ENCODE data around the gene WDR31. TPM values are rescaled to one million over a fixed set of nuclear protein-coding genes. Genes with fewer than 3 reads are reported as not detected.

WDR31 gene
- total RNA-seq, 2 donors from 2014 or later: 2.4 to 5.4 TPM

DNA sequence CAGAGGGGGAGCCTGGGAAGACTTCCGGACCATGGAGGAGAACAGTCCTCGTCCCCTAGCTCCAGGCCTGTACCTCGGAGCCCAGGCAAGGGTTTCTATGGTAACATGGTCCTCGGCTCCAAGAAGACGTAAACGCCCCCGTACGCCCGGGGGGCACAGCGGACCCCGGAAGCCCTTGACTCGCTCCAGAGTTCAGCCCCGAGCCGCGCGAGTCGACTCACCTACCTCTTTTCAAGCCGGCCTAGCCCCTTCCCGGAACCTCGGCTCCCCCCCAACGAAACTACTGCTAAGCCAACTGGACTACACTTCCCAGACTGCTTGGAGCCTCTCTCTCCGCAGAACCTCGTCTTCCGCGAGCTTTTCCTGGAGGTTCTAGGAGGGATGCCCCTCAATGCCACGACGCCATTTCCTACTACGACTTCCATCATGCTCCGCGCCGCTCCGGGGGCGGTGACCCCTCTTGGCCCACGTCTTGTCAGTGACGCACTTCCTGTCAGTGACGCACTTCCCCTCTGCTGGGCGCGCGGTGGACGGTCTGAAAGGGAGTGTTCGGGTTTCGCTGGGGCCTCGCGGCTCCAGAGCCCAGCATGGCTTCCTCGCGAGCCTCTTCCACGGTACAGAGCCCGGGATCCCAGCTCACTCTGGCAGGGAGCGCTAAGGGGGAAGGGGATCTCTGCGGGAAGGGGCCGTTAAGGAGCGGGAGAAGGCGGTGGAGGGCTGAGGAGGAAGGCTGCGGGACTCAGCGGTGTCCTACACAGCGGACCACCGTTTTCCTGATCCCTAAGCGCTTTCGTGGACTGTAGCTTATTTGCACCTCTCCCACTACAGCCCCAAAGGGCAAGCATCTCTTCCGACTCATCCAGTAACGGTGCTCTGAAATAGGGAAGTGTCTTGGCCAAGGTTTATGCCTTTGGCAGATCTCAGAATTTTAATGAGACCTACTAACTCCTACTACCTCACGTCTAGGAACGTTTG, 64.6 kb downstream of the WDR31 start, which contains the start of the genes CDC26 and PRPF4:
TSS of gene CDC26 (minus strand) at position 416 of the 975 bp plus-strand sequence. CDS start 3,065 bp downstream, outside the sequence.
TSS of gene PRPF4 (plus strand) at position 502 of the 975 bp plus-strand sequence. CDS start at position 588, 86 bp downstream.
- TF ChIP-seq, protein P1, sequence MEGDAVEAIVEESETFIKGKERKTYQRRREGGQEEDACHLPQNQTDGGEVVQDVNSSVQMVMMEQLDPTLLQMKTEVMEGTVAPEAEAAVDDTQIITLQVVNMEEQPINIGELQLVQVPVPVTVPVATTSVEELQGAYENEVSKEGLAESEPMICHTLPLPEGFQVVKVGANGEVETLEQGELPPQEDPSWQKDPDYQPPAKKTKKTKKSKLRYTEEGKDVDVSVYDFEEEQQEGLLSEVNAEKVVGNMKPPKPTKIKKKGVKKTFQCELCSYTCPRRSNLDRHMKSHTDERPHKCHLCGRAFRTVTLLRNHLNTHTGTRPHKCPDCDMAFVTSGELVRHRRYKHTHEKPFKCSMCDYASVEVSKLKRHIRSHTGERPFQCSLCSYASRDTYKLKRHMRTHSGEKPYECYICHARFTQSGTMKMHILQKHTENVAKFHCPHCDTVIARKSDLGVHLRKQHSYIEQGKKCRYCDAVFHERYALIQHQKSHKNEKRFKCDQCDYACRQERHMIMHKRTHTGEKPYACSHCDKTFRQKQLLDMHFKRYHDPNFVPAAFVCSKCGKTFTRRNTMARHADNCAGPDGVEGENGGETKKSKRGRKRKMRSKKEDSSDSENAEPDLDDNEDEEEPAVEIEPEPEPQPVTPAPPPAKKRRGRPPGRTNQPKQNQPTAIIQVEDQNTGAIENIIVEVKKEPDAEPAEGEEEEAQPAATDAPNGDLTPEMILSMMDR (IDR thresholded peaks at IDR 0.05): no peak
- Histone ChIP-seq H3K9me3 (no peaks in the 10 kb centered on the region), H3K27ac (peak within 1 kb of the TSS; percentile 84 to 92), H3K27me3 (replicated peaks; ENCODE audit: insufficient read depth) (no peaks in the 10 kb centered on the region), H3K4me3 (peak within 1 kb of the TSS; percentile 82), H3K36me3 (peaks cover 34% of the 10 kb centered on the region), H3K4me1 (ENCODE audit: control insufficient read depth in 1 of 2, low read depth in 2 of 2) (peaks cover 7 to 25% of the 10 kb centered on the region in 2 donors)
- ATAC-seq (ENCODE audit: insufficient number of reproducible peaks, low FRiP score, low read depth) (peak; percentile 97), DNase-seq (ENCODE audit: low spot score) (peak; percentile 90)

DNA sequence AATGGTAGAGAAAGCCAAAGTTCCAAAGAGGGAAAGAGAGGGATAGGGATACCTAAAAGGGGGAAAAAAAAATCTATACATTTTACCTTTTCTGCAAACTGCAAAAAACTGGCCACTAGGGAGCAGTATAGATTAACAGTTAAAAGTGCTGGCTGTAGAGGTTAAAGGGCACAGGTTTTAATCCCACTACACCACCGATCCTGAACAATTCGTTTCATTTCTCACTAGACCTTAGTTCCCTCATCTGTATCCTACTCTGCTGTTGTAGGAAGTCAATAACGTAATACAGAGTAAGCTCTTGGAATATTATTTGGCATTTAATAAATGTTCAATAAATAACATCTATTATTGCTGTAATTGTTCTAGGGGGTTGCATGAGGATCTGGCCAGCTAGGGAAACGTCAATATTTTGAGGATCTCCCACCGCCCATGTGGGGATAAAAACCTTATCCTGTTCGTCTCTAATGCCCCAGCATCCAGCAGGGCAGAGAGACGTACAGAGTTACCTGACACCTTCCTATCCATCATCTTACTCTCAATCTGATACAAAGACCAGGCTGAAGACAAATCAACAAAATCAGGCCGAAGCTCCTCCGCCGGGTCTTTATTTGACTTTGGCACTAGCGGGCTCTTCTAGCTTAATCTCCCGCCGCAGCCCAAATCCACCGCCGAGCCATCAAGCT, 65.5 kb downstream of the WDR31 start:
- ATAC-seq (ENCODE audit: insufficient number of reproducible peaks, low FRiP score, low read depth): no peak
- Histone ChIP-seq H3K27me3 (replicated peaks; ENCODE audit: insufficient read depth) (no peaks in the 10 kb centered on the region), H3K36me3 (peaks cover 36% of the 10 kb centered on the region), H3K27ac (peak overlapping the region; percentile 84 to 92), H3K4me1 (ENCODE audit: control insufficient read depth in 1 of 2, low read depth in 2 of 2) (peaks cover 7 to 25% of the 10 kb centered on the region in 2 donors), H3K9me3 (no peaks in the 10 kb centered on the region), H3K4me3 (peak overlapping the region; percentile 82)
- TF ChIP-seq, protein P1 (IDR thresholded peaks at IDR 0.05): peak; percentile 60
- no peak for DNase-seq (ENCODE audit: low spot score)

DNA sequence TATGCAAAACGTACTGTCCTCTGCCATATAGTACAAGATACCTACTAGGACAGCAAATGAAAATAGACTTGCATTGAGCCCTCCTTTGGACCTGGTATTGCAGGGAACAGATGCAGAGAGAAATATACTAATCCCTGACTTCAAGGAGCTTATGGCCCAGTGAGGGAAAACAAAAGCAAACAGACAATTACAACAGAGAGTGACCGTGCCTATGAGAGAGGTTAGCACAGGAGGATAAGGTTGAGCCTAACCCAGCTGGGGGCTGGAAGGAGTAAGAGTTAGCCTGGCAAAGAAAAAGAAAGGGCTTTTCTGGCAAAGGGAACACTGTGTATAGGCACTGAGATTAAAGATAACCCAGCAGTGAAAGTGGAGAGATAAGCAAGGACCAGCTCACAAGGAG, 70.2 kb downstream of the WDR31 start:
- H3K36me3 ChIP-seq: peaks cover 48% of the 10 kb centered on the region
- H3K9me3 ChIP-seq: no peaks in the 10 kb centered on the region
- no peak overlapping the region for H3K4me3 ChIP-seq
- no peaks in the 10 kb centered on the region for H3K27me3 ChIP-seq (replicated peaks; ENCODE audit: insufficient read depth)
- no peak for DNase-seq (ENCODE audit: low spot score)
- TF ChIP-seq, protein P1 (IDR thresholded peaks at IDR 0.05): no peak
- ATAC-seq (ENCODE audit: insufficient number of reproducible peaks, low FRiP score, low read depth): no peak
- H3K4me1 ChIP-seq (ENCODE audit: control insufficient read depth in 1 of 2, low read depth in 2 of 2): peaks cover 4 to 10% of the 10 kb centered on the region in 2 donors
- no peak overlapping the region for H3K27ac ChIP-seq

DNA sequence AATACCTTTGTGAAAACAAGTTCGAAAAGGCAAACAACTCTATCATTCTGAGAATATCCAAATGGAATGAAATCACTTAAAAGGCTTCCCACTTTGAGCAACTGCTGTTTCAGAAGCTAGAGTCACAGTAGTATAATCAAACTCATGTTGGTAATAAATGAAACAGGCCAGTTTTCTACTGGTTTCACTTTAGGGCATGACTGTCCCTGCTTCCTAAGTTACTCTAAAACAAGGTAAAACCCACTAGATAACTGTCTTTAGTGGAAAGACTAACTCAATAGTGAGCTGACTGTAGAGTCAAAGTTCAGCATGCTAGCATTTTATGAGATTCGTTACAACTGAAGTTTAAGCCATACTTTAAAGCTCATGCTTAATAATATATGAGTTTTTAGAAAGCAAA, 70.7 kb downstream of the WDR31 start:
- TF ChIP-seq, protein P1 (IDR thresholded peaks at IDR 0.05): no peak
- ATAC-seq (ENCODE audit: insufficient number of reproducible peaks, low FRiP score, low read depth) (no peak), DNase-seq (ENCODE audit: low spot score) (no peak)
- peaks cover 48% of the 10 kb centered on the region for H3K36me3 ChIP-seq
- no peak overlapping the region for H3K4me3 ChIP-seq
- H3K9me3 ChIP-seq: no peaks in the 10 kb centered on the region
- H3K4me1 ChIP-seq (ENCODE audit: control insufficient read depth in 1 of 2, low read depth in 2 of 2): peaks cover 4 to 6% of the 10 kb centered on the region in 2 donors
- no peaks in the 10 kb centered on the region for H3K27me3 ChIP-seq (replicated peaks; ENCODE audit: insufficient read depth)
- no peak overlapping the region for H3K27ac ChIP-seq

Data from thoracic aorta (tissue), 2 donors.